ENCODE data around the gene TMEM106C.

TMEM106C gene

DNA sequence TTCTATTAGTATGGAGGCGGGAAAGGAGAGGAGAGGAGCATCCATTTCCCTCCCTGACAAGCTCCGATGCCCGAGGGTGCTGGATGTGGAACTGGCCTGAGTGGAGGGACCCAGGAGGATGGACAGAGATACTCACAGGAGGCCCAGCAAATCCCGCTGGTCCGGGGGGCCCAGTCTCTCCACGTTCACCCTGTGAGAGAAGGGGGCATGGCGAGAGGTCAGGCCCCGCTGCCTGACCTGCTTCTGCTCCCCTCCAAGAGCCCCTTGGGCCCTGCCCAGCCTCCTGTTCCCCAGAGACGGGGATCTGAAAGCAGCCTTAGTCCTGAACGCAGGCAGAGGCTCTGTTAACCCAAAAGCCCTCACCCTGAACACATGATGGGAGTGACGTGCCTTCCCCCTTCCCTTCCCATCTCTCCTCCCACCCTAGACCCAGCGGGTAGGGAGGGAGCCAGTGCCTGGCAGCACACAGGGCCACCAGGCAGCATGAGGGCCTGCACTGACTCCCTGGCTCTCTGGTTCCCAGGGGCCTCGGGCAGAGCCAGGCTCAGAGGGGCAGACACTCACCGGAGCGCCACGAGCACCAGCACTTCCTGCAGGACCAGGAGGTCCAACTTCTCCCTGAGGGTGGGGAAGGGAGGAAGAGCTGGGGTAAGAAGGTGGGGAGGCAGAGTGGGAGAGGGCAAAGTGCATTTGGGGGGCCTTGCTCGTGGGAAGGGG is 17.5 kb downstream of the TMEM106C start:
- no peak for DNase-seq

DNA sequence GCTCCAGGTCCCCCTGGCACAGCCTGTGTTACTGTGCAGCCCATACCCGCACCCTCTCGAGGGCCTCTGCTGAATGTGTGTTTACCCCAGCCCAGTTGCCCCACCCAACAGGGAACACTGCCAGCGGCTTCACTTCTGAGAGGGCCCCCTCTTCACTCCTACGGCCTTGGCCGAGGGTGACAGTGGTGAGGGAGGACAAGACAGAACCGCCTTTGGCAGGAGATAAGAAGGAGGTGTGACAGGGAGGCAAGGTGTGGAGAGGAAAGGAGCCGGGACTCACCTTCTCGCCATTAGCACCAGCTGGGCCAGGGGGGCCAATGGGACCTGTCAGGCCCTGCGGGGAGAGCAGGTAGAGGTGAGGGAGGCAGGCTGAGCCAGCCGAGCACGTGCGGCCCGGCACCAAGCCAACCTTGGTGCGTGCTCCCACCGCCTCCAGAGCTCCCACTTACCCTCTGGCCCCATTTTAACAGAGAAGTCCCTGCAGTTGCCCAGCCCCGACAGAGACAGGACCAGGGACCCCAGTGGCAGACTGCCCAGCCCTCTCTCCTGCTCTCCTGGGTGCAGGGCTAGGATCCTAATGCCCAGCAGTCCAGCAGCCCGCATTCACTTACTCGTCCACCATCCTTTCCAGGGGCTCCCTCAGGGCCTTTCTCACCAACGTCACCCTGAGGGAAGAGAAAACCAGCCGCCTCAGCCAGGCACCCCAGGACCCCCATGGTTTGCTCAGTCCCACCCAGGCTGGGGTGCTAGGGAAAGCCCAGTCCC is 18.3 kb downstream of the TMEM106C start:
- DNase-seq: no peak

DNA sequence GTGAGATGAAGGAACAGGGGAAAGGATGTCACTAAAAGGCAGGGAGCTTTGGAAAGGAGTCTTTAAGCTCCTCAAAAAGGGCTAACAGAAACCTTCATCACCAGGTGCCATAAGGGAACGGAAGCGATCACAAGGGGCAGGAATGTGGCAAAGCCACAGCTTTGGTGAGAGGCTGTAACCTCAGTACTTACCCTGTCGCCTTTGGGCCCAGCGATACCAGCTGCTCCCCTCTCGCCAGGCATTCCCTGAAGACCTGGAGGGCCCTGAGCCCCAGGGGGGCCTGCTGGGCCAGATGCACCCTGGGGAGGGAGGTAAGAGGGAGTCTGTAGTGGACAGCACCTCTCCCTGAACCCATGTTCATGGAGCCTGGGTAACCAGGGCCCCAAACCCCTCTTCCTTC is 18.9 kb downstream of the TMEM106C start:
- DNase-seq: no peak

DNA sequence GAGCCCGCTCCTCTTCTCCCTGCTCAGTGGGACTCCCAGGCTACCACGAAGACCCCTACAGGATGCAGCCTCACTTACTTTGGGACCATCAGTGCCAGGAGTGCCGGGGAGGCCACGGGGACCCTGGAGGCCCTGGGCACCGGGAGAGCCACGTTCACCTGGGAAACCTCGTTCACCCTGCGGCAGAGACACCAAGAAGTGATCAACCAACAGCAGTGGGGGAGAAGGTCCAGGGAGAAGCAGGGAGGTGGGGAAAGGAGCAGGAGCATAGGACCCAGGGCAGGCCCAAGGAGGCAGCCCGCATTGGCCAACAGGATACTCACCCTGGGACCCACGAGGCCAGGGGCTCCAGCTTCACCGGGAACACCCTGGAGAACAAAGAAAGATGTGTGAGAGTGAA is 19.4 kb downstream of the TMEM106C start:
- no peak for DNase-seq

DNA sequence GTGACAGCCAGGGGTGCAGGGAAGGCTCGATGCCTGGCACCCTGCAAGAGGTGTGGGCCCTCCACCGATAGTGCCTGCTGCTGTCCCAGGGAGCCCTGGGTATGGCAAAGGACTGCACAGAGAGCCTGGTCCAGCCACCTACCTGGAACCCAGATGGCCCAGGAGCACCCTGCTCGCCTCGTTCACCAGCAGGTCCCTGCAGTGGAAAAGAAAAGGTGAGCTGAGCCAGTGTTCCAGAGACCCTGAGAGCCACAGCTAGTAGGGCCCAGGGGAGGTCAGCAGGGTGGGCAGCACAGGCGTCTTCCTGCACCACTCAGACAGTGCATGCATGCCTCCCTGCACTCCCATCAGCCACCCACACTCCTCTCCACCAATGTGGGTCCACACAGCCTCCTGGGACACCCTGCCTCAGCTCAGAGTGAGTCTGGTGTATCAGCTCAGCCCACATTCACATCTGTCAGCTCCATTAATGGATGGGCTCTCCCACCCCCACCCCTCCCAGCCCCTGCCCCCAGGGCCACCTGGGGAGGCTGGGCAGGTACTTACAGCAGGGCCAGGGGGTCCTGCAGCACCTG is 20.2 kb downstream of the TMEM106C start:
- no peak for DNase-seq

DNA sequence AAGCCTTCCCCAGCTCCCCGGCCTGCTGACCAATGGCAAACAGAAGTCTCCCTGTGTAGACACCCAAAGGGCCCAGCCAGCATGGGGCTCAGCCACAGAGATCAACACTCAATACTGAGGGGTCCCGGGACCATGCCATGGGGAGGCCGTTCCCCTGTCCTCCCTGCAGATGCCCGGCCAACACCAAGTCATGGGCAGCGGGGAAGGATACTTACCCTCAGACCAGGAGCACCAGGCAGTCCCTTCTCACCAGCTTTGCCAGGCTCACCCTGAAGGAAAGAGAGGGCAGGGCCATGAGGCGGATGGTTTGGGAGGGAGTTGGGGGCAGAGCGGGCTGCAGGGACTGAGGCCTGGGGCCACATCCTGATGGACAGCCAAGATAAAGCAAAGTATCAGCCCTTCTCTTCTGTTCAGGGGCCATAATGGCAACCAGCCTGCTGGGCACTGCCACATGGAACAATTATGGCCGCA is 21.0 kb downstream of the TMEM106C start:
- DNase-seq: no peak

DNA sequence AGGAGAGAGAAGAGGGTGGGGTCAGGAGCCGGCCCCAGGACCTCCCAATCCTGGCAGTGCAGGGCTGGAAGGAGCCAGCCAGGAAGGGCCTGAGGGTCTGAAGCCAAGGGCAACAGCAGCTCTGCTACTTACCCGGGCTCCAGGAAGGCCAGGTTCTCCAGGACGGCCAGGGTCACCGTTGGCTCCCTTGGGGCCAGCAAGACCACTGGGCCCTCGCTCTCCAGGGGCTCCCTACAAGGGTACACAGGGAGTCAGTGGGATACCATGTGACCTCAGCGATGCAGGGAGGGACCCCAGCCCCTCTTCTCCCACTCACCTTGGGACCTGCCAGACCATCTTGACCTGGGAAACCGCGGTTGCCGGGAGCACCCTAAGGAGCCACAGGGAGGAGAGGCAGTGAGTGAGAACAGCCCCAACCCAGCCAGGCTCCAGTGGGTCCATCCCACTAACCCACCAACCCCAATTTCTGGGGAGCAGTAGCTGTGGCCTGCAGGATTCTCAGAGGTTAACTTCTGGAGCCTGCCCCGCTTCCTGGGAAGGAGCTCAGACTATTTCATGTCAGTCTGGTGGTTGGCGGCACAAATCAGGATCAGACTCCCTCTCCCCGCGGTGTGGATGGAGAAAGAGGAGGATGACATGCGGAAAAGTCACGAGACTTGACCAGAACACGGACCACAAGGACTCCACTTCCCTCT is 22.3 kb downstream of the TMEM106C start:
- DNase-seq: no peak

DNA sequence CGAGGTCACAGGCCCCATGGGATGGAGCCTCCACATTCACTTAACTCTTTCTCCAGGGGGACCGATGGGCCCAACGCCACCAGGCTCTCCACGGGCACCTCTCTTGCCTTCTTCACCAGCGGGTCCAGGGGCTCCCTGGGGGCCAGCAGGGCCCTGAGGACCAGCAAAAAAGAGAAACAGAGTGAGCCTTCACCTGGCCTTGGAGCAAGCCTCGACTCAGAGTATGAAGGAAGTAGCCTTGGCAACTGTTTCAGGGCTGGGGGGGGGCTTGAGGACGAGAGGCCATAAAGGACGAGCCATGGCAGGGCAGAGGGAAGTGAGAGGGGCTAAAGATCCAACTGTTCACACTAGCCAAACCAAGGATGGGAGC is 22.9 kb downstream of the TMEM106C start:
- DNase-seq: no peak

DNA sequence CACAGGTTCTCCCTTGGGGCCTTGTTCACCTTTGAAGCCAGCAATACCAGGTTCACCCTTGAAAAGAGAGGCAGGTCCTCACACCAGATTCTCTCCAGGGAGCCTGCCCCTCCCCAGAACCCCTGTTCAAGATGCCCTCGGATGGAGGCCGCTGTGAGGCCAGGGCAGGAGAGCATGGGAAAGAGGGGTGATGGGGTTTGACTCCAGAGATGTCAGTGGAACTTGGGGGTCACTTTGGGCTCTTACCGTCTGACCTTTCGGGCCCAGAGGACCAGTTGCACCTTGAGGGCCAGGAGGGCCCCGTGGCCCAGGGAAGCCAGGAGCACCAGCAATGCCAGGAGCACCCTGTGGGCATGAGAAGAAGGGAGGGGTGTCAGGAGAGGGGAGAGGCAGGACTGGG is 23.4 kb downstream of the TMEM106C start:
- DNase-seq: no peak

DNA sequence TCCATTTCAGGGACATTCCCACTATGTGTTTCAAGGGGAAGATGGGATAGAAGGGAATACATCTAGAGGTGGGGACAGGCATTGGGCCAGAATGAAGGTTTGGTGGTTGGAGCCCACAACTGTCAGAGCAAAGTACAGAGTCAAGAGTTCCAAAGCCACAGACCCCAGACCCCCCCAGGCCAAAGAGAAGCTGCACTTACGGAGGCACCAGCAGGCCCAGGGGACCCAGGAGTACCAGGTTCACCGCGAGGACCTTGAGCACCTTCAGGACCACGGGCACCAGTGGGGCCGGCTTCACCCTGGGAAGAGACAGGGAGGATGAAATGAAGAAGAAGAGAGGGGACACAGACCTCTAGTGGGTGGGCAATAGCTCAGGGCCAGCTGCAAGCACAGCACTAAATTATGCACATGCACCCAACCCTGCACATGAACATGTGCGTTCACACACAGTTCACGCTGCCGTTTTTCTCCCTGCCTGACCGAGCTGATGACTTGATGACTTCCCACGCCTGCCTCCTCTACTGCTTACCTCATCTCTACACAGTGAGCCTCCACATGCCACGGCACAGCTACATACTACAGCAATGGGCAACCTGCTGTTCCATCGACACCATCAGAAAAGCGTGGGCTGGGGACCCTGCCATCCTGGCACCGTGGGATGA is 24.1 kb downstream of the TMEM106C start:
- no peak for DNase-seq

DNA sequence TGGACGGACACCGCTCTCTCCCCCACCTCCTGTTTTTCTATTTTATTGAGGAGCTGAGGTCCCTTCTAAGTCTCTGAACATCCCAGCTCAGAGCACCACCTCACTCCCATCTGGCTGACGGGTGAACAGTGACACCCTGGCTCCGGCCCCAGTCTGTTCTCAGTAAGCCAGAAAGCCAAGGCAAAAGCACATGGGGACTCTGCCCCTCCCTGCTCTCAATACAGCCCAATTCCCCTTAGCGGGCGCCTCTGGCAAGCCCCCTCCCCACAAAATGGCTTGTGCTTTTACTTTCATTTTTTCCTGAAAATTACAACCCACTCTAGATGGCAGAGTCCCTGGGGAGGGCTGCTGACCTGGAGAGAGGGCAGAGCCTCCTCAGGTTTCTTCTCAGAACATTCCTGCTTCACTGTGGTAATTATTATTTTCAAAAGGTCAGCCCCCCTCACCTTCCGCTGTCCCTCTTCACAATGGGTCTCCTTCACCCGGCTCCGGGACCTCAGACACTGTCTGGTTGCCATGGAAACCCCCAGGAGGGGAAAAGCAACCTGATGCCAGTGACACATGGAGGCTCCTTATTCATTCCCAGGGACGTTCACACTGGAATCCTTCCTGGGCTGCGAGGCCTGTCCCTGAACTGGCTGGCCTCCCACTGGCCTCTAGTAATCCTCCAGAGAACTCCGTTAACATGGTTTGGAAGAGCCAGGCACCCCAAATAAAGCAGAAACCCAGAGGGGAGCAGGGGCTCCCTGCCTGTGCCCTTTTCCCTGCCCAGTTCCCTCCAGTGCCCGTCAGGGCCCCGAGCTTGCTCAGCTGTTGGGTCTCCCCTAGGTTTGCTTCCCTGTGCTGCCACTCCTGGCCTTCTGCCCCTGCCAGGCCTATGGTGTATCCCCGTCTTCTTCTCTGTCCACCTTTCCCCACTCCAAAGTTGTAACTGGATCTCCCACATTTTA is 25.0 kb downstream of the TMEM106C start:
- DNase-seq: no peak

DNA sequence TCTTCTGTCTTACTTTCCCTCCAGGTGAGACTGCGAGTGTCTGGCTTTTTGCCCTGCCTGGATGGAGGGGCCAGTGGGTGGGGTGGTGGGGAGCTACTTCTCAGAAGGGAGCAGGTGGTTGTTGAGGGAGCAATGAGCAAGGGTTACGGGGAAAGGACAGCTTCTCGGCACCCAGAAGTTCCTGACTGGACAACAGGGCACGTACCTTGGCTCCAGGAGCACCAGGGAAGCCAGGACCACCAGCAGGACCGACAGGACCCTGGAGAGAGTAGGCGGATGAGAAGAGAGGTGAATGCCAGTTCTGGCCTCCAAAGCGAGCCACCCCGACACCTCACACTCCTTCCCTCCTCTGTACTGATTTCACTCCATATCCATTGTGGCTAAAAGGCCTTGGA is 25.6 kb downstream of the TMEM106C start:
- DNase-seq: no peak

DNA sequence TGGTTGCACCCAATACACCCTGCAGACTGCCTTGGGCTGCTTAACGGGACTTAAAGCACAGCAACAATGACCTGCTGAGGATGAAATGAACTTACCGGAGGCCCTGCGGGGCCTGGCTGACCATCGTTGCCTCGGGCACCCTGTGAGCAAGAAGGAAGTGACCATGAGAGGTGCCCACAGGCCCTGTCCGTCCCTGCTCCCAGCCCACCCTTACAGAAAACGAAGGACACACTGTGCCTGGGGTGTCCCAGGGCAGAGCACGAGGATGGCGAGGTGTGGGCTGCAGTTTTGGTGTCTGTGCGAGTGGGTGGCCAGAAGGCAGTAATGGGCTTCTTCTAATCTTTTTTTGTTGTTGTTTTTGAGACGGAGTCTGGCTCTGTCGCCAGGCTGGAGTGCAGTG is 26.3 kb downstream of the TMEM106C start:
- no peak for DNase-seq

DNA sequence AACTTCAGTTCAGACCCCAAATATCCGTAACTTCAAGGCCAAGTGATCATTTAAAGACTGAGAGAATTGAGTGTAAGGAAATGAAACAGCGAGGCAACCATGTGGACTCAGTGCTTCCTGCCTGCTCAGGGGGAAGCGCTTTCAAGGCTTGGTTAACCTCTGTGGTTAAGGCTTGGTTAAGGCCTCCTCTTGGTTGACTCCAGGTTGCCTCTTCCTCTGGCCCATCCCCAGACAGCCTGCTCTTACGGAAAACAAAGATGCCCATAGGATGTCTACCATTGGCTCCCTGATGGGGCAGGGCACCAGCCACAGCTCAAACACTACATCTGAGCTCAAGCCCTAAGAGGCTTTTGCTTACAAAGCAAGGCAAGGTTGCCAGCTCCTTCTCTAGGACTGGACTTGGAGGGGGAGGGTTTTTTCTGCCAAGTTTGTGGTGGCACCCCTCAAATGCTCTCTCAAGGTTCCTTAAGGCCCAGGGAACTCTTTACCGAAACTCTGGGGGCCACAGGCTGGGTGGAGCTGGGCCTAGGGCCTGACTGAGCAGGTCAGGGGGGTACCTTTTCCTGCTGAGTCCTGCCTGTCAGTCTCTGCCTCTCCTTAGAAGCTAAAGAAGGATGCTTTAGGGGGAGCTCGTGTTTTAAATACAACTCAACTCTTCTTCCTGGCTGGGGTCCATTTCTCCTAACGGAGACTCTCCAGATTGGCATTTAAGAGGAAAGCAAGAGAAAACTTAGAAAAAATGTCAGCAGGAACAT is 27.1 kb downstream of the TMEM106C start:
- peak; percentile 68 for DNase-seq

DNA sequence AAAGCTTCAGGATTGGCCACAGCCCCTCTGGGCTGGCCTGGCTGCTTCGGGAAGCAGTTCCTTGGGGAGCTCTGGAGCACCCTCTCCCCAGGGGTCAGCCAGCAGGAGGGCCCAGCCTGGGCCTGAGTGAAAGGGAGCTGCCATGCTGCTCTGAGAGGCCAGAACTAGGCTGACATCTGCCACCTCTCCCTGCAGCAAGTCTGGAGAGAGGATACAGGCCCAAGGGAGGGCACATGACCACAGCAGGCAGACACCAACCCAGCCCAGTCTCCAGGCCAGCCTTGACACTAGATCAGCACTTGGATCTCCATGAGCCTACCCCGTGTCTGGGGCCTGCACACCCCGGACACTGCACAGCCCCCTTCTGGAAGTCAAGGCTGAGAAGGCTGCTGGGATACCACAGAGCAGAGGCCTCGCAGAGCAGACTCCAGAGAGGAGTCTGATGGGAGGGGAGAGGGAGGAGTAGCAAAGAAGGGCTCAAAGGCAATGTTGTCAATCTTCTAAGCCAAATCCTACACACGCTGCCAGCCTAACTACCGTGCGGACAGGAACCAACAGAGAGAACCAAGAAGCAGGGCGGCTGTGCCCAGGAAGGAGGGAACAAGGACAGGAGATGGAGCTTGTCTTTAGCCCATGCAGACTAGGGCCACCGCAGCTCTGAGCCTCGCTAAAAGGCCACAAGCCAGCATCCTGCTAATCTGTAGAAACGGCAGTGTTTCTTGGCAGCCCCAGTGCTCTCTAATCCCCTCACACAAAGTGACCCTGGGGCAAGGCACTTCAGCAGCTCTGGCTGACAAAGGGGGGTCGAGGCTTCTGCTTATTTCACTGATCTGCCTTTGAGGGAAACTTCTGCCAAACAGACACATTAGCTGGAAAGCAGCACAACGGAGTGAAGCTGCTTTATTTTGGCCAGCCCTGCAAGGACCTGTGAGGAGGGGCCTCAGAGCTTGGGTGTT is 28.0 kb downstream of the TMEM106C start:
- peak; percentile 50 for DNase-seq

DNA sequence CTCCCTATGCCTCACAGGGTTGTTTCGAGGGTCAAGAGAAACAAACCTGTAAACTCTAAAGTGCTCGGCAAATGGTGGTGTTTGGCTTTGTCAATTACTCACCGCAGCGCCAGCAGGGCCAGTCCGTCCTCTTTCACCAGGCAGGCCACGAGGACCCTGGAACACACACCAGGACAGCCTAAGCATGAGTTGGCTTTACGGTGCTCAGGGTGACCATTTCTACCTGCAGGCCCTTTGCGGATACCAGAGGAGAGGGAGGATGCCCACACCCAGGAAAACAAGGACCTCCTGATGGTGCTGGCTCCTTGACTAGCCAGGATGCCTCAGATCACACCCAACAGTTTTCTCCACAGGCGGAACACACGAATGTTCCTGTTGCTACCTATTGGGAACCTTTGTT is 29.4 kb downstream of the TMEM106C start:
- DNase-seq: no peak

DNA sequence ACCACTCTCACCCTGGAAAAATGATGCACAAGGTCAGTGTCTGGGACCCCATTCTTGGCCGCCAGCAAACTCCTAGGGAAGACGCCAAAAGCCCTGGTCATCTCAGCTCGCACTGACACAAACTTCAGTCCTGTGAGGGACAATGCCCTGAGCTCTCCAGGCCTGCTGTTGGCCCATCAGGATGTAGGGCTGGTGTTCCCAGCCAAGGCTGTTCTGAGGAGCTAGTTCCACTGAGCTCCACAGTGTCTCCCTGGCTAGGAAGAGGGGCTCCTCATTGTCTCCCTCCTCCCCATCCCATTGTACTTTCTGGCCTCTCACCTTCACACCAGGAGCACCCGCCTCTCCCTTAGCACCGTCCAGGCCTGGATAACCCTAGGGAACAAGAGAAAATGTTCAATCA is 30.1 kb downstream of the TMEM106C start:
- DNase-seq: no peak

DNA sequence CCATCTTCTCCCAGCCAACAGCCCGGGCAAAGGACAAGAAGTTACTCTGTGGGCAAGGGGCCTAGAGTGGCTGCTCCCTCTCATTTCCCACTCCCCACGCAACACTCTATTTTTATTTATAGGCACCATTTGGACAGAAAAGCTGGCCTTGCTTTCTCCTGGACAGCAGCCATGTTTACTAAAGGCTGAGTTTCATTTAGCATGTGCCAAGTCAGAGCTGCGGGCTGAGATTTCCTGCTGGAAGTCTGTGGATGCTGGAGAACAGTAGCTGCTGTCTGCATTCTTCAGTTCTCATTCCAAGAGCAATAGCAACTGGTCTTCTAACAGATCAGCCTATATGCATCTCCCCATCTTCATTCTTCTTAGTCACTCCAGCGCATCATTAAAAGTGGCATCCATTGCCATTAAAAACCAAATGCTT is 32.6 kb downstream of the TMEM106C start:
- DNase-seq: no peak

DNA sequence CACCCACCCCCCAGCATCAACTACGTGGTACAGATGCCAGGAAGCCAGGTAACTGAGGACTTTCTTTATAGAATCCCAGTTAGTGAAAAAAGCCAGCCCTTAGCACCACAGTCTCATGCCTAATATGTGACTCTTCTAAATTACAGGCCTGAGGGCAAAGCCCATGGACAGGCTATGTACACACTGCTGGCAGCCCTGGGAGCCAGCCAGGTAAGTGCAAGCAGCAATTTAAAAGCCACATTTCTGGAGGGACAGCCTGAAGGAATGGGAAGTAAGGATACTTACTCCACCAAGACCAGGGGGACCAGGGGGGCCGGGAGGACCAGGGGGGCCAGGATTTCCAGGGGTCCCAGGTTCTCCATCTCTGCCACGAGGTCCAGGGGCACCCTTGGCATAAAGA is 33.9 kb downstream of the TMEM106C start:
- no peak for DNase-seq

DNA sequence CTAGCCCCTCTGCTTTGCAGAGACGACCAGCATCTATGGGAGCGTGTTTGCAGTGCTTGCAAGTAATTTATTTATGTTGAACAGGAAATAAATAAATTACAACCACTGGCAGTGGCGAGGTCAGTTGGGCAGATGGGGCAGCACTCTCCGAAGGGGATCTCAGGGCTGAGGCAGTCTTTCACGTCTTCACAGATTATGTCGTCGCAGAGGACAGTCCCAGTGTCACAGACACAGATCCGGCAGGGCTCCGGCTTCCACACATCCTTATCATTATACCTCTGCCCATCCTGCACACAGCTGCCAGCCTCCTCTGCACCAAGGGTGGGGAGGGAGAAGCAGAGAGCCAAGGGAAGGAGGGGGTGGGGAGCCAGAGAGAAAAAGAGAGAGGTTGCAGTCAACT is 36.4 kb downstream of the TMEM106C start:
- DNase-seq: no peak

Data from activated CD8-positive, alpha-beta memory T cell treated with anti-CD3 and anti-CD28 coated beads, Interleukin-2, amount 50 U/mL, for 48 hours (primary cell).